LNCaP clone FGC (cell line): Measurements from ENCODE around the gene UBE2O.

Source experiments
- DNase-seq: peaks from one replicate; pipeline ENCODE4 v3.0.0-alpha.2; 2011; ENCODE audit warnings: low read depth
- H3K4me3 ChIP-seq: 2 replicates; pipeline ENCODE4 v1.5.1; 2011; ENCODE audit warnings: mild to moderate bottlenecking, low read depth, low read length, control low read depth
- CTCF ChIP-seq: IDR thresholded peaks from 2 replicates; pipeline ENCODE4 v1.5.1; 2012; ENCODE audit warnings: mild to moderate bottlenecking; ENCODE audit not compliant: control insufficient read depth, insufficient read depth; ENCODE audit errors: extremely low read depth

UBE2O gene

GRCh38 chr17:76498876-76499251 is 45.9 kb upstream of the UBE2O start:
- H3K4me3 ChIP-seq, result no peak overlapping the region
- DNase-seq, result no peak
- TF ChIP-seq CTCF, result no peak

- no peak overlapping the region for H3K4me3 ChIP-seq
- TF ChIP-seq CTCF, result no peak
- no peak for DNase-seq
Measured at GRCh38 chr17:76497979-76498875, 45.3 kb upstream of the UBE2O start.

- no peak for TF ChIP-seq CTCF
- H3K4me3 ChIP-seq, result no peak overlapping the region
- no peak for DNase-seq
Measured at GRCh38 chr17:76497699-76497978, 44.7 kb upstream of the UBE2O start.

GRCh38 chr17:76496464-76496863 is 43.5 kb upstream of the UBE2O start:
- no peak for TF ChIP-seq CTCF
- DNase-seq, result no peak

GRCh38 chr17:76495663-76496400 is 42.9 kb upstream of the UBE2O start:
- no peak overlapping the region for H3K4me3 ChIP-seq
- TF ChIP-seq CTCF, result no peak
- DNase-seq, result peak; percentile 73

More at GRCh38 chr17:76496464-76496863, 43.5 kb upstream of the UBE2O start:
- H3K4me3 ChIP-seq, result no peak overlapping the region

GRCh38 chr17:76493505-76494167 is 40.7 kb upstream of the UBE2O start:
- DNase-seq, result no peak
- no peak overlapping the region for H3K4me3 ChIP-seq
- no peak for TF ChIP-seq CTCF
